ENCODE data around the gene ABHD17C. TPM values are rescaled to one million over a fixed set of nuclear protein-coding genes. Genes with fewer than 3 reads are reported as not detected.

ABHD17C gene
- total RNA-seq, 1 experiment from 2014 or later = 16.3 TPM

DNA sequence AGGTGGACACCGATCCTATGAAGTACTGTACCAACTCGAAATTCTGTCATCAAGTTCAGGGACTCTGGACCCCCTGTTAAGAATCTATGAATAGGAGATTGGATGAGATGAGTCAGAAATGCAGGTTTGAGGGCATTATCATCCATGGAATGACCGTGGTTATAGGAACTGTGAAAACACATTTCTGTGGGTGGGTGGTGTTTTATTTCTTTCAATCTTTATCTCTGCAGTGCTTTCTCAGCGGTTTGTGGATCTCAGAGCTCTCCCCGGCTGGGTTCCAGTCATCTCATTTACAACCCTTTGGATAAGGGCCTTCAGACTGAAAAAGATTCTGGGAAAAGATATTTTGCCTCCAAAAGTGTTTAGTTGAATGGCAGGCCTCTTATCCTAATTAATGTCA, 5.4 kb upstream of the ABHD17C start:
- H3K27me3 ChIP-seq (ENCODE audit: control insufficient read depth, insufficient read depth, low read length) = no peaks in the 10 kb centered on the region
- intact Hi-C loops (cut with micrococcal nuclease; ENCODE audit: unreplicated experiment) (no loop called here), in situ Hi-C loops (cut with HindIII; ENCODE audit: low pct_unique_long_range_greater_than_20kb, low sequenced_read_pairs) (no loop called here)
- no peaks in the 10 kb centered on the region for H3K9me3 ChIP-seq (ENCODE audit: control insufficient read depth, insufficient read depth, low read depth, low read length)
- TF ChIP-seq TCF7L2 (IDR thresholded peaks at IDR 0.05; ENCODE audit: low read depth, low read length) = no peak
- no peak for TF ChIP-seq POLR2AphosphoS5 (IDR thresholded peaks at IDR 0.05; ENCODE audit: low read depth, low read length)
- TF ChIP-seq SIN3A (IDR thresholded peaks at IDR 0.05; ENCODE audit: borderline replicate concordance, insufficient read depth, low read depth, low read length) = no peak
- TF ChIP-seq, protein P1, sequence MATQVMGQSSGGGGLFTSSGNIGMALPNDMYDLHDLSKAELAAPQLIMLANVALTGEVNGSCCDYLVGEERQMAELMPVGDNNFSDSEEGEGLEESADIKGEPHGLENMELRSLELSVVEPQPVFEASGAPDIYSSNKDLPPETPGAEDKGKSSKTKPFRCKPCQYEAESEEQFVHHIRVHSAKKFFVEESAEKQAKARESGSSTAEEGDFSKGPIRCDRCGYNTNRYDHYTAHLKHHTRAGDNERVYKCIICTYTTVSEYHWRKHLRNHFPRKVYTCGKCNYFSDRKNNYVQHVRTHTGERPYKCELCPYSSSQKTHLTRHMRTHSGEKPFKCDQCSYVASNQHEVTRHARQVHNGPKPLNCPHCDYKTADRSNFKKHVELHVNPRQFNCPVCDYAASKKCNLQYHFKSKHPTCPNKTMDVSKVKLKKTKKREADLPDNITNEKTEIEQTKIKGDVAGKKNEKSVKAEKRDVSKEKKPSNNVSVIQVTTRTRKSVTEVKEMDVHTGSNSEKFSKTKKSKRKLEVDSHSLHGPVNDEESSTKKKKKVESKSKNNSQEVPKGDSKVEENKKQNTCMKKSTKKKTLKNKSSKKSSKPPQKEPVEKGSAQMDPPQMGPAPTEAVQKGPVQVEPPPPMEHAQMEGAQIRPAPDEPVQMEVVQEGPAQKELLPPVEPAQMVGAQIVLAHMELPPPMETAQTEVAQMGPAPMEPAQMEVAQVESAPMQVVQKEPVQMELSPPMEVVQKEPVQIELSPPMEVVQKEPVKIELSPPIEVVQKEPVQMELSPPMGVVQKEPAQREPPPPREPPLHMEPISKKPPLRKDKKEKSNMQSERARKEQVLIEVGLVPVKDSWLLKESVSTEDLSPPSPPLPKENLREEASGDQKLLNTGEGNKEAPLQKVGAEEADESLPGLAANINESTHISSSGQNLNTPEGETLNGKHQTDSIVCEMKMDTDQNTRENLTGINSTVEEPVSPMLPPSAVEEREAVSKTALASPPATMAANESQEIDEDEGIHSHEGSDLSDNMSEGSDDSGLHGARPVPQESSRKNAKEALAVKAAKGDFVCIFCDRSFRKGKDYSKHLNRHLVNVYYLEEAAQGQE (IDR thresholded peaks at IDR 0.05; ENCODE audit: insufficient read depth in 1 of 2, low read depth in 2 of 2, low read length in 1 of 2) = no peak
- TF ChIP-seq, protein P2, sequence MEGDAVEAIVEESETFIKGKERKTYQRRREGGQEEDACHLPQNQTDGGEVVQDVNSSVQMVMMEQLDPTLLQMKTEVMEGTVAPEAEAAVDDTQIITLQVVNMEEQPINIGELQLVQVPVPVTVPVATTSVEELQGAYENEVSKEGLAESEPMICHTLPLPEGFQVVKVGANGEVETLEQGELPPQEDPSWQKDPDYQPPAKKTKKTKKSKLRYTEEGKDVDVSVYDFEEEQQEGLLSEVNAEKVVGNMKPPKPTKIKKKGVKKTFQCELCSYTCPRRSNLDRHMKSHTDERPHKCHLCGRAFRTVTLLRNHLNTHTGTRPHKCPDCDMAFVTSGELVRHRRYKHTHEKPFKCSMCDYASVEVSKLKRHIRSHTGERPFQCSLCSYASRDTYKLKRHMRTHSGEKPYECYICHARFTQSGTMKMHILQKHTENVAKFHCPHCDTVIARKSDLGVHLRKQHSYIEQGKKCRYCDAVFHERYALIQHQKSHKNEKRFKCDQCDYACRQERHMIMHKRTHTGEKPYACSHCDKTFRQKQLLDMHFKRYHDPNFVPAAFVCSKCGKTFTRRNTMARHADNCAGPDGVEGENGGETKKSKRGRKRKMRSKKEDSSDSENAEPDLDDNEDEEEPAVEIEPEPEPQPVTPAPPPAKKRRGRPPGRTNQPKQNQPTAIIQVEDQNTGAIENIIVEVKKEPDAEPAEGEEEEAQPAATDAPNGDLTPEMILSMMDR (IDR thresholded peaks at IDR 0.05) = no peak
- H3K27ac ChIP-seq (ENCODE audit: low read length) = no peak overlapping the region
- no peaks in the 10 kb centered on the region for H3K36me3 ChIP-seq (ENCODE audit: control insufficient read depth, insufficient read depth, low read length)
- no peak overlapping the region for H3K4me3 ChIP-seq (ENCODE audit: low read depth in 2 of 2, low read length in 2 of 2)
- H3K4me1 ChIP-seq (ENCODE audit: control insufficient read depth, insufficient read depth, low read length) = peaks cover 5% of the 10 kb centered on the region
- ATAC-seq = no peak
- BruUV-seq (replicated peaks) = no TSS peak
- no peak for DNase-seq (ENCODE audit: low read depth, low spot score)
- CTCF ChIA-PET = no interaction called here
- POLR2A ChIA-PET = interaction anchor here (0.7 kb wide), 1 partner anchor 244 kb away, joined by 5 read pairs; no protein-coding TSS in a partner anchor

GRCh38 chr15:80691575-80691974, 3.5 kb upstream of the ABHD17C start:
- H3K36me3 ChIP-seq (ENCODE audit: control insufficient read depth, insufficient read depth, low read length) = no peaks in the 10 kb centered on the region; the same call in 1 of the 2 replicates
- TF ChIP-seq, protein P2 (IDR thresholded peaks at IDR 0.05) = no peak
- TF ChIP-seq, protein P1 (IDR thresholded peaks at IDR 0.05; ENCODE audit: insufficient read depth in 1 of 2, low read depth in 2 of 2, low read length in 1 of 2) = no peak
- TF ChIP-seq SIN3A (IDR thresholded peaks at IDR 0.05; ENCODE audit: borderline replicate concordance, insufficient read depth, low read depth, low read length) = no peak
- TF ChIP-seq POLR2AphosphoS5 (IDR thresholded peaks at IDR 0.05; ENCODE audit: low read depth, low read length) = no peak
- TF ChIP-seq TCF7L2 (IDR thresholded peaks at IDR 0.05; ENCODE audit: low read depth, low read length) = no peak
- POLR2A ChIA-PET = no interaction called here
- in situ Hi-C loops (cut with HindIII; ENCODE audit: low pct_unique_long_range_greater_than_20kb, low sequenced_read_pairs) = no loop called here
- H3K4me1 ChIP-seq (ENCODE audit: control insufficient read depth, insufficient read depth, low read length) = peaks cover 8% of the 10 kb centered on the region
- CTCF ChIA-PET = interaction anchor here (0.5 kb wide), 1 partner anchor 1970 kb away, joined by 3 read pairs; no protein-coding TSS in a partner anchor
- H3K27me3 ChIP-seq (ENCODE audit: control insufficient read depth, insufficient read depth, low read length) = no peaks in the 10 kb centered on the region
- no TSS peak for BruUV-seq (replicated peaks)
- DNase-seq (ENCODE audit: low read depth, low spot score) (no peak), ATAC-seq (no peak)
- no peak overlapping the region for H3K27ac ChIP-seq (ENCODE audit: low read length)
- H3K4me3 ChIP-seq (ENCODE audit: low read depth in 2 of 2, low read length in 2 of 2) = no peak overlapping the region
- no peaks in the 10 kb centered on the region for H3K9me3 ChIP-seq (ENCODE audit: control insufficient read depth, insufficient read depth, low read depth, low read length)
- intact Hi-C loops (cut with micrococcal nuclease; ENCODE audit: unreplicated experiment) = no loop called here
